ENCODE data around the gene B3GALT5.

B3GALT5 gene

GRCh38 chr21:39645331-39645730 is 32.6 kb downstream of the B3GALT5 start:
- DNase-seq (ENCODE audit: low spot score): no peak

GRCh38 chr21:39647476-39647875 is 34.7 kb downstream of the B3GALT5 start:
- no peak for DNase-seq (ENCODE audit: low spot score)

GRCh38 chr21:39648879-39649278 is 36.1 kb downstream of the B3GALT5 start:
- DNase-seq (ENCODE audit: low spot score): no peak

DNA sequence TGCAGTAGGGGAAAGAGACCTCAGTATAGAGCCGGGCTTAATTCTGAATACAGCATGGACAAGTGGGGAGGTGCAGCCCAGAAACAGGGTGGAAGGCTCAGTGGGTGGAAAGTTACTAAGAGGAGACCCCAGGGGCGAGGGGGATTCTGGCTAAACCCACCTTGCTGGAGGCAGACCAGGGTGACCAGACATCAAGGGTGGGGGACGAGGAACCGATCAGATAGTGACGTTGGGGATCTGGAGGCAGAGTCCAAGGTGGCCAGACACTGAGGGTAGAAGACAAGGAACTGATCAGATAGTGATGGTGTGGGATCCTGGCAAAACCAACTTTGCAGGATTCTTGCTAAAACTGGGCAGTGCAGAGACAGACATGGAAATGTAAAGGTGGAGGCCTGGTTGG is 36.8 kb downstream of the B3GALT5 start:
- DNase-seq (ENCODE audit: low spot score): no peak

GRCh38 chr21:39650306-39650705 is 37.6 kb downstream of the B3GALT5 start:
- DNase-seq (ENCODE audit: low spot score): no peak

- DNase-seq (ENCODE audit: low spot score): no peak
Measured at GRCh38 chr21:39650801-39651200, 38.1 kb downstream of the B3GALT5 start.

DNA sequence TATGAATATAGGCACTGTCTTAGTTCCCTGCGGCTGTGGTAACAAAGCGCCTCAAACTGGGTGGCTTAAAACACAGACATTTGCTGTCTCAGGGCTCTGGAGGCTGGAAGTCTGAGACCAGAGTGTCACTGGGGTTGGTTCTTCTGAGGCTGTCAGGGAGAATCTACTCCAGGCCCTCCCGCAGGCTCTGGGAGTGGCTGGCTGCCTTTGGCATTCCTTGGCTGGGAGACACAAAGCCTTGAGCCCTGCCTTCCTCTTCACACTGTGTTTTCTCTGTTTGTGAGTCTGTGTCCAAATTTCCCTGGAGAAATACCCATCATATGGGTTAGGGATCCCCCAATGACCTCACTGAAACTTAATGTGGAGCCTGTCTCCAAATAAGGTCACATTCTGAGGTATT is 38.5 kb downstream of the B3GALT5 start:
- DNase-seq (ENCODE audit: low spot score): no peak

DNA sequence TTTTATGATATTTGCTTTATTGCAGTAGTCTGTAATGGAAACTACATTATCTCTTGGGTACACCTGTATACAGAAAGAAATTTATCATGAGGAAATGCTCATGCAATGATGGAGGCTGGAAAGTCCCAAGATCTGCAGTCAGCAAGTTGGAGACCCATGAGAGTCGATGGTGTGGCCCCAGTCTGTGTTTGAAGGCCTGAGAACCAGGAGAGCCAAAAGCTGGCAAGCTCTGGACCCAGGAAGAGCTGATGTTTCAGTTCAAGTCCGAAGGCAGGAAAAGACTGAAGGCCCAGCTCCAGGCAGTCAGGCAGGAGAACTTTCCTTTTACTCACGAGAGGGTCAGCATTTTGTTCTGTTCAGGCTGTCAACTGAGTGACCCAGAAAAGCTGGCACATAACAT is 42.2 kb downstream of the B3GALT5 start:
- no peak for DNase-seq (ENCODE audit: low spot score)

GRCh38 chr21:39655589-39655988 is 42.8 kb downstream of the B3GALT5 start:
- no peak for DNase-seq (ENCODE audit: low spot score)

DNA sequence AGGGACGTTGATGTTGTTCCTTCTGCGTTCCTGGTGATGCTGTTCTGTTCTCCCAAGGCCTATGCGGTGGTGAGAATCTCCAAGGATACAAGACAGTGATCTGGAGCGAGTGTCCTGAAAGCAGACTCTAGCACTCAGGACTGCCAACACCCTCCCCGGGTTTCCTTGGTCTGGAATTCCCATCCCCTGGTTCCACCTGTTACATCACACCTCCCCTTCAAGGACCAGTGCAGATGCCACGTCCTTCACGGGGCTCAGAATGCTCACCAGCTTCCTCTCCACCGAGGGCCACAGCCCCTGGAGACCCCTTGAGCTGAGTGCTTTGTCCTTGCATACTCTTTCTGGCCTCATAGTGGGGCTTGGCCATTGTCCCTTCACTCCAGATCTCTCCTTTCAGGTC is 43.5 kb downstream of the B3GALT5 start:
- no peak for DNase-seq (ENCODE audit: low spot score)

DNA sequence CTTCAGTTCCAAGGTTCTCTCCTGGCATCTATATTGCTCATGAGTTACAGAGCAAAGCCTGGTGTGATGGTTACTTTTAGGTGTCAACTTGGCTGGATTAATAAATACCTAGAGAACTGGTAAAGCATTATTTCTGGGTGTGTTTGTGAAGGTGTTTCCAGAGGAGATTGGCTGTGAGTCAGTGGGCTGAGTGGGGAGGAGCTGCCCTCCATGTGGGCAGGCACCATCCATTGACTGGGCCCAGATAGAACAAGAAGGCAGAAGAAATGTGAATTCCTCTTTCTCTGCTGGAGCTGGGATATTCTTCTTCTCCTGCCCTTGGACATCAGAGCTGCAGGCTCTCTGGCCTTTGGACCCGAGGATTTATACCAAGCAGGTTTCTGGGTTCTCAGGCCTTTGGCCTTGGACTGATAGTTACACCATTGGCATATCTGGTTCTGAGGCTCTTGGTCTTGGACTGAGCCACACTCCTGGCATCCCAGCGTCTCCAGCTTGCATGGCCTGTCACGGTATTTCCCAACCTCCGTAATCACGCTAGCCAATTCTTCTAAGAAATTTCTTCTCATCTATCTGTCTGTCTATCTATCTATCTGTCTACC is 44.5 kb downstream of the B3GALT5 start:
- DNase-seq (ENCODE audit: low spot score): no peak

DNA sequence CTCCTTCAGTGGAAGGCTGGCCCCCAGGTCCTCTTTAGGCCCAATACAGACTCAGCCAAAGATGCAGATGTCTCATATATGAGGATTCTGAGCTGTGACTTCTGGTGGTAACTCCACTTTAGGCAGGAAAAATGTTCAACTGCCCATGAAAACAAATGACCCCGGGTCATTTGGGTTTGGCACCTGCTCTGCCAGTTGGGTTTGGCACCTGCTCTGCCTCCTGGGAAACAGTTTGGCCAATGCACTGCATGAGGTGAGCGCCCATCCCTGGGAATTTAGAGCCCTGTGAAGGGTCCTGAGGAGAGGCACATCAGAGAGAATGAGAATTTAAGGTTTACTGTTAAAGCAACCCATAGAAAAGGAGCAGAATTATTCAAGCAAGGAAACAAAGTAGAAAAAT is 45.3 kb downstream of the B3GALT5 start:
- DNase-seq (ENCODE audit: low spot score): no peak

GRCh38 chr21:39659070-39659815 is 46.5 kb downstream of the B3GALT5 start:
- DNase-seq (ENCODE audit: low spot score): no peak

DNA sequence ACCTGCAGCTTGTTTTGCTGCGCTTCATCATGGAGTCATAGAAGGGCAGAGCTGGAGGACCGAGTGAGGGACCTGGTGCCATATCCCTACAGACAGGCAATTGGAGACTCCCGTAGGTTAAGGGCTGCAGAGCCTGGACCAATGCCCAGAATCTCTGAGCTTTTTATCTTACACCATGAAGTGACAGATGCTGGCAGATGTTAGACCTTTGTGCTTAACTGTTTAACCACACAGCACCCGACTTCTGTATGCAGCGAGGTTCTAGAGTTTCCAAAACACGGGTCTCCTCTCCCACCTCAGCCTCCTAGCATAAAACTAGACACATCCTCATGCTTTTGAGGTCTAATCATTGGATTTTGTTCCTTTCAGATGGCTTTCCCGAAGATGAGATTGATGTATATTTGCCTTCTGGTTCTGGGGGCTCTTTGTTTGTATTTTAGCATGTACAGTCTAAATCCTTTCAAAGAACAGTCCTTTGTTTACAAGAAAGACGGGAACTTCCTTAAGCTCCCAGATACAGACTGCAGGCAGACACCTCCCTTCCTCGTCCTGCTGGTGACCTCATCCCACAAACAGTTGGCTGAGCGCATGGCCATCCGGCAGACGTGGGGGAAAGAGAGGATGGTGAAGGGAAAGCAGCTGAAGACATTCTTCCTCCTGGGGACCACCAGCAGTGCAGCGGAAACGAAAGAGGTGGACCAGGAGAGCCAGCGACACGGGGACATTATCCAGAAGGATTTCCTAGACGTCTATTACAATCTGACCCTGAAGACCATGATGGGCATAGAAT is 47.6 kb downstream of the B3GALT5 start:
- DNase-seq (ENCODE audit: low spot score): no peak

GRCh38 chr21:39661121-39661520 is 48.4 kb downstream of the B3GALT5 start:
- no peak for DNase-seq (ENCODE audit: low spot score)

DNA sequence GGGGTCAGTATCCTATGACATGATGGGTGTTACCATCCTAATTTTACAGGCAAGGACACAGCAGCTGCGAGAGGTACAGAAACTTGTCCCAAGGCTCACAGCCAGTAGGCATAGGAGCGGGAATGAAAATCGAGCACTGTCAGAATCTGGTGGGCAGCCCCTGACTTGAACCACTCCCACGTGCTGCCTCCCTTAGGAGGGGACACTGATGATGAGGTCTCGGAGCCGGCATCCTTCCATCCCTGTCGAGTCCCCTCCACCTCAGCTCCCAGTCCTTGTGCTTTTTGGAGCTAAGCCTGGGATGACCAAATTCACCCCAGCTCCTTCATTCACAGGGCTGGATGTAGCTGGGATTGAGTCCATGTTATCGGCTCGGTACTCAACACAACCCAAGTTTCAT is 49.0 kb downstream of the B3GALT5 start:
- DNase-seq (ENCODE audit: low spot score): no peak

- no peak for DNase-seq (ENCODE audit: low spot score)
Measured at GRCh38 chr21:39662411-39662953, 49.7 kb downstream of the B3GALT5 start.

DNA sequence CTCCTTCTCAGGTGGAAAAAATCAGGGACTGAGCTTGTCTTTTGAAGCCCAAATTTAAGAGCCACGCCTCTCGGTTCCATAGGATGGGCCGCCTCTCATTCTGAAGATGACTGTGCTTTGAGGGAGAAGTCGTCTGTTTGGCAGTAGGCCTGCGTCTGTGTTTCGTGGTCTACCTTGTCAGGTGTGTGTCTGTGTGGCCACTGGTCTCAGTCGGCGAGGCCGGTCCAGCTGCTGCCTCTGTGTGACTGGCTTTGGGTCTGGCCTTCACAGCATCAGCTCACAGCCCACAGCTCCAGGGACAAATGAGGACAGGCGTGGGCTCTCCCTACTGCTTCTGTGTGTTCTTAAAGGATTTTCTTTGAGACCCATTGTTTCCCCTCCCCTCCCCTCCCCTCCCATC is 50.3 kb downstream of the B3GALT5 start:
- DNase-seq (ENCODE audit: low spot score): no peak

DNA sequence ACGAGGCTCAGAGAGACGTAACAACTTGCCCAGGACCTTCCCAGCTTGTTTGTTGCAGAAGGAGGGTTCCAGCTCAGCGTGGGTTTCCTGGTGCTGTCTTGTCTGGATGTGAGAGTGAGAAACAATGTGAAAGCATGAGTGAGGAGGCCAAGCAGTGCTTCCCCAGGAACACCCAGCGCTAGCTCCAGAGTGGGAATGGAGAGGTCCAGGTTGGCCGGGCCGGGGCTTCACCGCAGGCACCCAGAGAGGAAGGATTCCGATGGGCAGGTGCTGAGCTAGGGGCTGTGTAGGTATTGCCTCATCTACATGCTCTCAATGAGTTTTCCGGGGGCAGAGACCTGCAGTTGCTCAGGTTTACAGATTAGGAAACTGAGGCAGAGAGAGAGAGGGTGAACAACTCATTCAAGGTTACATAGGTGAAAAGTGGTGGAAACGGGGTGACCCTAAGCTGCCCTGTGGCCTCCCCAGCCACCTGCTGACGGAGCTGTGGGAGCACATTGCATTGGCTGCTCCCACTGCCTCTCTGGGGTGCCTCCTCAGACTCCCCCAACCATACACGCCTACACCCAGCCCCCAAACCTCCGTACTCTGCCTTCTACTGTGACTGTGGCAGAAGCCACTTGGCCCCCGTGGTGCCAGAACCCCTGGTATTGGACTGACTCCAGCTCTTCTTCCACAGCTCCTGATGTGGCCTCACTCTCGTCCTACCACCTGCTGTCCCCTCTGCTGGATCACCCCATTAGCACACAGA is 51.2 kb downstream of the B3GALT5 start:
- no peak for DNase-seq (ENCODE audit: low spot score)

- no peak for DNase-seq (ENCODE audit: low spot score)
Measured at GRCh38 chr21:39664586-39664985, 51.8 kb downstream of the B3GALT5 start.

DNA sequence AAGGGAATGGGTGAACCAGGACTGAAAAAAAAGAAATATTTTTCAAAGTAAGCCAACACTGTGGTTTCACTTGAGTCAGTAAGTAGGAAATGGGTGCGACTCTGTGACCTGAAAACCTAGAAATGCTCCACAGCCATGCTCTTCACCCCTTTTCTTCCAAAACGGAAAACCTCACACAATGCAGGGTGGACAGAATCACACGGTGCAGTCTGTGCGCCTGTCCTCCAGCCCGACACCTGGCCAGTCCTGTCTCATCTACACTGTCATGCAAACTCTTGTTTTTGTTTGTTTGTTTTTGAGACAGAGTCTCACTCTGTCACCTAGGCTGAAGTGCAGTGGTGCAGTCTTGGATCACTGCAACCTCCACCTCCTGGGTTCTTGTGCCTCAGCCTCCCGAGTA is 53.3 kb downstream of the B3GALT5 start:
- no peak for DNase-seq (ENCODE audit: low spot score)

DNA sequence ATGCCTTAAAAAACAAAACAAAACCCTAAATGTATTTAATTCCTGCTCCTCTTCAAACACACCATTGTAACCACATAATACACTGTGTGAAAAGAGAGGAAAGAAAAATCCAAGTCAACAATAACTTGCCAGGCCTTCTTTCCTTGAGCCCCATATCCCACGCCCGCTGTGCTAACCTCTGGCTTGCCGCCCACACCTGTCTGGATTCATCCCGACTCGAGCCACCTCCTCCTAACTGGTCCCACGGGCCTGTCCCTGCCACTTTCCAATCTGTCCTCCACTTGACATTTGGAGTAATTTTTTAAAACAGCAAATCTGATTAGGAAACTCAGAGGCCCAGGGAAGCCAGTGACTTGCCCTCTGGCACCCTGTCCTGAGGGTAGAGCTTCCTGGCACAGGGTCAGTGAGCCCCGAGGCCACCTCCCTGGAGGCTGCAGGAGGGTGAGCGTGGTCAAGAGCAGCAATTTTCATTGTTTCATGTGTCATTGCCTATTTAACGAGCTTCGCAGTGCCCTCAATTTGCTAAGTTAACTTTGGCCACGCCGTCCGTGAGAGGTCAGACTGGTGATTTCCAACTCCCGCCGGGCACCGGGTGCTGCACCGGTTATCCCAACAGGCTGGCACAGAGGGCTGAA is 54.1 kb downstream of the B3GALT5 start:
- no peak for DNase-seq (ENCODE audit: low spot score)

Data from hematopoietic multipotent progenitor cell treated with erythropoietin and hydrocortisone succinate and interleukin-3 and kit ligand, for 17 days (in vitro differentiated cells).